ENCODE results near the gene RASSF9. TPM values are rescaled to one million over a fixed set of nuclear protein-coding genes. Genes with fewer than 3 reads are reported as not detected.

RASSF9 gene
- not detected for total RNA-seq

GRCh38 chr12:85836197-85837090 is at the start of gene RASSF9:
Gene RASSF9, minus strand, starts transcription at chr12:85836409. Its CDS starts 208 bp downstream, at chr12:85836201.
- H3K27ac Mint-ChIP-seq = no peak within 1 kb of the TSS
- no peaks in the 10 kb centered on the region for H3K4me1 Mint-ChIP-seq
- ChIA-PET CTCF (no interaction called here), POLR2A (no interaction called here)
- no peaks in the 10 kb centered on the region for H3K9me3 Mint-ChIP-seq
- peaks cover 3% of the 10 kb centered on the region for H3K27me3 Mint-ChIP-seq
- no peak for DNase-seq
- no peak within 1 kb of the TSS for H3K4me3 Mint-ChIP-seq
- no peaks in the 10 kb centered on the region for H3K36me3 Mint-ChIP-seq (ENCODE audit: low read depth)

- ChIA-PET CTCF (no interaction called here), POLR2A (no interaction called here)
- Mint-ChIP-seq H3K4me3 (no peak overlapping the region), H3K9me3 (no peaks in the 10 kb centered on the region), H3K4me1 (no peaks in the 10 kb centered on the region), H3K27me3 (no peaks in the 10 kb centered on the region), H3K36me3 (ENCODE audit: low read depth) (no peaks in the 10 kb centered on the region), H3K27ac (no peak overlapping the region)
- no peak for DNase-seq
Measured at GRCh38 chr12:85883763-85884162, 47.6 kb upstream of the RASSF9 start.

GRCh38 chr12:85877459-85877858 is 41.2 kb upstream of the RASSF9 start:
- ChIA-PET POLR2A (no interaction called here), CTCF (no interaction called here)
- H3K27ac Mint-ChIP-seq = no peak overlapping the region
- no peaks in the 10 kb centered on the region for H3K4me1 Mint-ChIP-seq
- DNase-seq = no peak
- H3K36me3 Mint-ChIP-seq (ENCODE audit: low read depth) = no peaks in the 10 kb centered on the region
- H3K9me3 Mint-ChIP-seq = no peaks in the 10 kb centered on the region
- H3K27me3 Mint-ChIP-seq = peaks cover 2% of the 10 kb centered on the region
- H3K4me3 Mint-ChIP-seq = no peak overlapping the region

- ChIA-PET POLR2A (no interaction called here), CTCF (no interaction called here)
- Mint-ChIP-seq H3K4me3 (no peak within 1 kb of the TSS), H3K9me3 (no peaks in the 10 kb centered on the region), H3K36me3 (ENCODE audit: low read depth) (no peaks in the 10 kb centered on the region), H3K4me1 (no peaks in the 10 kb centered on the region), H3K27ac (no peak within 1 kb of the TSS), H3K27me3 (peaks cover 2% of the 10 kb centered on the region)
- no peak for DNase-seq
Measured at GRCh38 chr12:85874031-85874461, 37.8 kb upstream of the RASSF9 start, which contains the start of gene NTS. Gene NTS, plus strand, starts transcription at chr12:85874295. Its CDS starts 109 bp downstream, at chr12:85874404.

GRCh38 chr12:85872497-85873091 is 36.4 kb upstream of the RASSF9 start:
- H3K4me3 Mint-ChIP-seq = no peak overlapping the region
- H3K36me3 Mint-ChIP-seq (ENCODE audit: low read depth) = no peaks in the 10 kb centered on the region
- no peaks in the 10 kb centered on the region for H3K9me3 Mint-ChIP-seq
- ChIA-PET POLR2A (no interaction called here), CTCF (interaction anchor here (0.7 to 0.9 kb wide), 2 partner anchors 34 to 51 kb away, joined by 3 read pairs; no protein-coding TSS in a partner anchor)
- H3K4me1 Mint-ChIP-seq = no peaks in the 10 kb centered on the region
- DNase-seq = no peak
- no peak overlapping the region for H3K27ac Mint-ChIP-seq
- peaks cover 2% of the 10 kb centered on the region for H3K27me3 Mint-ChIP-seq

GRCh38 chr12:85866986-85867776 is 31.0 kb upstream of the RASSF9 start:
- Mint-ChIP-seq H3K4me3 (no peak overlapping the region), H3K36me3 (ENCODE audit: low read depth) (no peaks in the 10 kb centered on the region), H3K27ac (no peak overlapping the region), H3K4me1 (no peaks in the 10 kb centered on the region), H3K27me3 (no peaks in the 10 kb centered on the region), H3K9me3 (no peaks in the 10 kb centered on the region)
- POLR2A ChIA-PET = no interaction called here
- peak; percentile 25 for DNase-seq
- CTCF ChIA-PET = interaction anchor here (0.9 to 1.5 kb wide), 3 partner anchors 9 to 400 kb away, joined by 3 read pairs; no protein-coding TSS in a partner anchor

GRCh38 chr12:85865890-85866289 is 29.7 kb upstream of the RASSF9 start:
- Mint-ChIP-seq H3K36me3 (ENCODE audit: low read depth) (no peaks in the 10 kb centered on the region), H3K9me3 (no peaks in the 10 kb centered on the region), H3K4me1 (no peaks in the 10 kb centered on the region), H3K4me3 (no peak overlapping the region), H3K27ac (no peak overlapping the region), H3K27me3 (no peaks in the 10 kb centered on the region)
- DNase-seq = no peak
- POLR2A ChIA-PET = no interaction called here
- CTCF ChIA-PET = no interaction called here

- no peak overlapping the region for H3K4me3 Mint-ChIP-seq
- H3K27me3 Mint-ChIP-seq = no peaks in the 10 kb centered on the region
- H3K36me3 Mint-ChIP-seq (ENCODE audit: low read depth) = no peaks in the 10 kb centered on the region
- CTCF ChIA-PET = no interaction called here
- no peaks in the 10 kb centered on the region for H3K9me3 Mint-ChIP-seq
- DNase-seq = no peak
- POLR2A ChIA-PET = no interaction called here
- no peak overlapping the region for H3K27ac Mint-ChIP-seq
- no peaks in the 10 kb centered on the region for H3K4me1 Mint-ChIP-seq
Measured at GRCh38 chr12:85856966-85857365, 20.8 kb upstream of the RASSF9 start.

- Mint-ChIP-seq H3K4me3 (no peak overlapping the region), H3K4me1 (no peaks in the 10 kb centered on the region), H3K9me3 (no peaks in the 10 kb centered on the region), H3K27me3 (no peaks in the 10 kb centered on the region), H3K27ac (no peak overlapping the region), H3K36me3 (ENCODE audit: low read depth) (no peaks in the 10 kb centered on the region)
- ChIA-PET POLR2A (no interaction called here), CTCF (no interaction called here)
- no peak for DNase-seq
Measured at GRCh38 chr12:85855305-85855704, 19.1 kb upstream of the RASSF9 start.

- CTCF ChIA-PET = no interaction called here
- H3K27ac Mint-ChIP-seq = no peak overlapping the region
- no peak for DNase-seq
- H3K27me3 Mint-ChIP-seq = no peaks in the 10 kb centered on the region
- H3K9me3 Mint-ChIP-seq = no peaks in the 10 kb centered on the region
- POLR2A ChIA-PET = no interaction called here
- H3K4me1 Mint-ChIP-seq = no peaks in the 10 kb centered on the region
- H3K36me3 Mint-ChIP-seq (ENCODE audit: low read depth) = no peaks in the 10 kb centered on the region
- no peak overlapping the region for H3K4me3 Mint-ChIP-seq
Measured at GRCh38 chr12:85849344-85849743, 13.1 kb upstream of the RASSF9 start.

GRCh38 chr12:85843606-85844310 is 7.5 kb upstream of the RASSF9 start:
- H3K4me3 Mint-ChIP-seq = no peak overlapping the region
- no peak overlapping the region for H3K27ac Mint-ChIP-seq
- H3K9me3 Mint-ChIP-seq = no peaks in the 10 kb centered on the region
- H3K36me3 Mint-ChIP-seq (ENCODE audit: low read depth) = no peaks in the 10 kb centered on the region
- ChIA-PET CTCF (no interaction called here), POLR2A (no interaction called here)
- H3K27me3 Mint-ChIP-seq = no peaks in the 10 kb centered on the region
- H3K4me1 Mint-ChIP-seq = no peaks in the 10 kb centered on the region
- DNase-seq = no peak

GRCh38 chr12:85835426-85836196 is 598 bp downstream of the RASSF9 start:
- ChIA-PET CTCF (no interaction called here), POLR2A (no interaction called here)
- Mint-ChIP-seq H3K4me3 (no peak overlapping the region), H3K27me3 (peaks cover 3% of the 10 kb centered on the region), H3K4me1 (no peaks in the 10 kb centered on the region), H3K9me3 (no peaks in the 10 kb centered on the region), H3K36me3 (ENCODE audit: low read depth) (no peaks in the 10 kb centered on the region), H3K27ac (no peak overlapping the region)
- DNase-seq = no peak

Data from activated CD4-positive, alpha-beta T cell treated with anti-CD3 and anti-CD28 coated beads, Interleukin-2, amount 10 ng/mL, durations not matched to agents 7 days and 5 days (primary cell).